ENCODE measurements around the gene ABHD17A. TPM values are rescaled to one million over a fixed set of nuclear protein-coding genes. Genes with fewer than 3 reads are reported as not detected.

ABHD17A gene
- total RNA-seq, 2 experiments from 2014 or later: 185 to 194 TPM

DNA sequence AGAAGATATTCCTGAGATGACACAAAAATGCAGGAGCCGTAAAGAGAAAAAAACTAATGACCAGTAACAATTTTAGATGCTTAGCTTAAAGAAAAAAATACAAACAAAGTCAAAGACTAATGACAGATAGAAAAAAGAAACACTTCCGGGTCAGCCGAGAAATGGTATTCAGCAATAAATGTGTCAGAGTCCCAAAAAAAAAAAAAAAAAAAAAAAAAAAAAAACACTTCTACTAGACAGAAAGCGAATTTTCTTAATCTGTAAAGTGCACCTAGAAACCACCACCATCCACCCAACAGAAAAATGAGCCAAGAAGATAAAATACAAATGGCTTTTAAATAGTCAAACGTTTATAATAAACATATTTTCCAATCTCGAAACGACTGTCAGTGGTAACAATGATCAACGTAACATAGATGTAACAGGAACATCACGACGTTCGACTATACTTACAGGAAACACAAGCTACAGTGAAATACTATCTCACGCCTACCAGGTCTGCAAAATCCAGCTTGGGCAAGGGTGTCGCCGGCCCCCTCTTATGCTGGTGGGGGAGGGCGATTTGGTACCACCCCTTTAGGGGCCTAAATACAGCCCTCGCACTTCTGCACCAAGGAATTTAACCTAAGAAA is 10.6 kb downstream of the ABHD17A start:
- ATAC-seq (ENCODE audit: low read depth): peak; percentile 38
- POLR2A ChIA-PET: interaction anchor here (0.6 to 3.0 kb wide), 14 partner anchors 8 to 213 kb away, joined by 3 to 67 read pairs (median 4); partner anchors contain the start of gene ABHD17A
- Mint-ChIP-seq H3K4me1 (peaks cover 18% of the 10 kb centered on the region), H3K27ac (peak overlapping the region; percentile 99), H3K36me3 (peaks cover 13% of the 10 kb centered on the region), H3K27me3 (no peaks in the 10 kb centered on the region), H3K4me3 (peak overlapping the region; percentile 99), H3K9me3 (no peaks in the 10 kb centered on the region)
- no peak for DNase-seq

DNA sequence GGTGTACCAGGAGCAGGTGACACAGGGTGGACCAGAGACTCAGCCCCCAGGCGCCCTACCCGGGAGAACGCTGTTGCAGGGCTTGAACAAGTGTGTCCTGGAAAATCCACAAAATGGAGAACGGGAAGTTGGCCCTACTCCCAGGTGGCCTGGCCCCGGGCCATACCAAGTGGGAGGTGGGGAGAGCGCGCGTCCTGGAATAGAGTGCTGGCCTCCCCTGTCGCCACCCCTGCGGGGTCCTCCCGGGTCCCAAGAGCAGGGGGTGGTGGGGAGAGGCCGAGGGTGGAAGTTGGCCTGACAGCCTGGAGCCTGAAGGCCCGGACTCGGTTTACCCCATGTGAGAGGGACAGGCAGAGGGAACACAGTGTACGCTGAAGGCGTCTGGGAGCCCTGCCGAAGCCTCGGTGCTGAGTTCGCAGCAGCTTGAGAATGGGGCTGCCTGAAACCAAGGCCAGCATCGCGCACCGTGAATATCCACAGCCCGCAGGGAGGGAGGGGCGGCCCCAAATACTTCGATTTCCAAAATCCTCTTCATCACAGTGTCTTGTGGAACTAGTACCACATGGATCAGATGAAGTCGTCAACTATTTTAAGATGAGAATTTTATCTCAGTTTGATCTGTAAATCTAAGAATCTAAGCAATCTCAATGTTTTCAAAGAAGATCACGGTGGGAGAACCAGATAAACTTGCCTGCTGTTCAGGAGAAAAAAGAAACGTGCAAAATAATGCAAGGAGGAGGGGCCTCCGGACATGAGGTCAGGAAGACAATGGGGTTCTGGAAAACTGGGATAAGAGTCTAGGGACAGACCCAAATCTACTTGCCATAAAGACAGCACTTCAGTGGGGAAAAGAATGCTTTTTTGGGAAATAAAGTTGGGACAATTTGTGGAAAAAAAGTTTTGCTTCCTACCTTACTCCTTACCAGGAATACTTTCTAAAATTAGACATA is 11.5 kb downstream of the ABHD17A start:
- H3K27me3 Mint-ChIP-seq: no peaks in the 10 kb centered on the region
- H3K27ac Mint-ChIP-seq: peak overlapping the region; percentile 99
- ATAC-seq (ENCODE audit: low read depth) (no peak), DNase-seq (no peak)
- H3K4me3 Mint-ChIP-seq: peak overlapping the region; percentile 99
- POLR2A ChIA-PET: interaction anchor here (0.7 to 3.0 kb wide), 4 partner anchors 9 to 214 kb away, joined by 3 to 46 read pairs (median 8); partner anchors contain the start of gene ABHD17A
- H3K4me1 Mint-ChIP-seq: peaks cover 23% of the 10 kb centered on the region
- H3K36me3 Mint-ChIP-seq: peaks cover 13% of the 10 kb centered on the region
- no peaks in the 10 kb centered on the region for H3K9me3 Mint-ChIP-seq

DNA sequence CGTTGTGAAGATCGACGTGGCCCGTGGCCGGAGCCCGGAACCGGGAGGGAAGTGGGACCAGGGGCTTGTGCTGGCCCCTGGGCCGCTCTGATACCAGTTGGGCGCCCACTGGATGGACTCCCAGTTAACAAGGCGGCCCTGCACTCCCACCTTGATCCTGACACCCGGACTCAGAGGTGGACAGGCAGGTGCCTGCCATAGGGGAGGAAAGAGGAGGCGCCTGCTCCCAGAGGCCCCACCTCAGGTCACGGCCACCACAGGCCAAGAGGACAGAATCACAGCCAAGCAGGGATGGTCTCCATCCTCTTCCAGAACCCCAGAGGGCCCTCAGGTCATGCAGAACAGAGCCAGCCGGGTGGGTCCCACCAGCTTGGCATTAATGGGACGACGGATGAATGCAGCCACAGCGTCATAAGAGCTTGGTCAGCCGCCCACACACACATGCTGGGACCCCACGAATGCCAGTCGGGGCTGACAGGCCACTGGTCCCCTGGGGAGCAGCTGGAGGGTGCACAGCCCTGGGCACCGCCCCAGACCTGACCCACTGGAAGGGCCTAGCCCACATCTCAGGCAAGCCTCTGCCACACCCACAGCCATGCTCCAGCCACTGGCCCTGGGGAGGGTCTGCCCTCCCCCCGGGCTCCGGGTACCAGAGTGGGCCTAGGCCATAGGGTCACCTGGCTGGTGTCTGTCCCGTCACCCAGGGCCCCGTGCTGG is 12.3 kb downstream of the ABHD17A start:
- peaks cover 27% of the 10 kb centered on the region for H3K4me1 Mint-ChIP-seq
- H3K27ac Mint-ChIP-seq: no peak overlapping the region
- H3K4me3 Mint-ChIP-seq: peak overlapping the region; percentile 22
- no peaks in the 10 kb centered on the region for H3K27me3 Mint-ChIP-seq
- no peak for DNase-seq
- ATAC-seq (ENCODE audit: low read depth): no peak
- H3K36me3 Mint-ChIP-seq: peaks cover 10% of the 10 kb centered on the region
- POLR2A ChIA-PET: interaction anchor here (1.4 kb wide), 2 partner anchors 8 to 25 kb away, joined by 4 to 5 read pairs; no protein-coding TSS in a partner anchor
- no peaks in the 10 kb centered on the region for H3K9me3 Mint-ChIP-seq

DNA sequence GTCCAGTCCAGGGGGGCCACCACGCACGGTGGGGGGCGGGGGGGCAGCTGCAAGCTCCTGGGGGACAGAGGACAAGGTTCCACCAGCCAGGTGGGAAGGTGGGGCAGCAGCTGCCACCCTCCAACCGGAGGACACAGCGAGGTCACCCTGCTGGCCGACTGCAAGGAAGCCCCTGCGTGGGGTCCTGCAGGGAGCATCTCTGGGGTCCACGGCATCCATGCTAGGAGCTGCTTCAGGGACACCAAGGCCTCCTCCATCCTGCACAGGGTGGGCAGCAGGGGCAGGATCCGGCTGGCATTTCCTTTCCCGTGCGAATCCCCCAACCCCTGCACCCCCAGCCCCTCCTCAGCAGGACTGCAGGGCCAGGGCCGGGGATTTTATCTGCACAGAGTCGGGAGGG is 13.7 kb downstream of the ABHD17A start:
- H3K36me3 Mint-ChIP-seq: peaks cover 10% of the 10 kb centered on the region
- H3K9me3 Mint-ChIP-seq: no peaks in the 10 kb centered on the region
- ATAC-seq (ENCODE audit: low read depth) (no peak), DNase-seq (no peak)
- no peaks in the 10 kb centered on the region for H3K27me3 Mint-ChIP-seq
- peaks cover 29% of the 10 kb centered on the region for H3K4me1 Mint-ChIP-seq
- no peak overlapping the region for H3K27ac Mint-ChIP-seq
- POLR2A ChIA-PET: interaction anchor here (0.6 to 1.6 kb wide), 3 partner anchors 11 to 39 kb away, joined by 4 to 5 read pairs (median 5); no protein-coding TSS in a partner anchor
- no peak overlapping the region for H3K4me3 Mint-ChIP-seq

DNA sequence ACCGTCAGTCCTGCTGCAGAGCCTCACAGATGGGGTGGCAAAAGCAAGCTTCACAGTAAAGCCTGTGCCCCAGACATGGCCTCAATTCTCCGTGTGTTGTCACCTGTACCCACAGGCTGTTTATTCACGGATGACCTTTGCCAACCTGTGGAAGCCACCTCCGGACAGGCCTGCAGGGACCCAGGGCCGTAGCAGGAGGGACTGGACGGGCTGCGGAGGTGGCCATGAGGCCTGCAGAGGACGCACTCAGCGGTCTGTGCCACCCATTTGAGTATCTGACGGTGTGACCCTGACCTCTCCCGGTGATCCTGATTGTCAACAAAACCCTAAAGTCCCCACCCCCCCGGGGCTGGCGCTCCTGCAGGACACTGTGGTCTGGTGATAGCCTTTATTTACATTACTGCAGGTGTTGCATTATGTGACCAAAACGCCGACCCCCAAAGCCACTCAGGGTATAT is 14.1 kb downstream of the ABHD17A start:
- POLR2A ChIA-PET: interaction anchor here (1.4 to 1.6 kb wide), 2 partner anchors 11 to 26 kb away, joined by 4 to 5 read pairs; no protein-coding TSS in a partner anchor
- Mint-ChIP-seq H3K9me3 (no peaks in the 10 kb centered on the region), H3K27ac (no peak overlapping the region), H3K27me3 (no peaks in the 10 kb centered on the region), H3K36me3 (peaks cover 10% of the 10 kb centered on the region), H3K4me1 (peaks cover 25% of the 10 kb centered on the region), H3K4me3 (no peak overlapping the region)
- ATAC-seq (ENCODE audit: low read depth) (no peak), DNase-seq (no peak)

DNA sequence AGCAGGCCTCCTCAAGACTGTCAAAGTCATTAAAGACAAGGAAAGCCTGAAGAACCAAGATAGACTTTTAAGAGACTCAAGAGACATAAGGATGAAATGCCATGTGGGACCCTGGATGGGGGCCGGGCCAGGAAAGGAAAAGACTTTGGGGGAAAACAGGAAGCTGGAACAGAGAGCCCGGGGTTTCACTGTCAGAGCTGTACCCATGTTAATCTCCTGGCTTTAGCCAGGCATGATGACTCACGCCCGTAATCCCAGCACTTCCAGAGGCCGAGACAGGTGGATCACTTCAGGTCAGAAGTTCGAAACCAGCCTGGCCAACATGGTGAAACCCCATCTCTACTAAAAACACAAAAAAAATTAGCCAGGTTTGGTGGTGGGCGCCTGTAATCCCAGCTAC is 16.3 kb downstream of the ABHD17A start:
- POLR2A ChIA-PET: interaction anchor here (0.7 to 1.3 kb wide), 4 partner anchors 12 to 77 kb away, joined by 3 to 6 read pairs (median 4); no protein-coding TSS in a partner anchor

DNA sequence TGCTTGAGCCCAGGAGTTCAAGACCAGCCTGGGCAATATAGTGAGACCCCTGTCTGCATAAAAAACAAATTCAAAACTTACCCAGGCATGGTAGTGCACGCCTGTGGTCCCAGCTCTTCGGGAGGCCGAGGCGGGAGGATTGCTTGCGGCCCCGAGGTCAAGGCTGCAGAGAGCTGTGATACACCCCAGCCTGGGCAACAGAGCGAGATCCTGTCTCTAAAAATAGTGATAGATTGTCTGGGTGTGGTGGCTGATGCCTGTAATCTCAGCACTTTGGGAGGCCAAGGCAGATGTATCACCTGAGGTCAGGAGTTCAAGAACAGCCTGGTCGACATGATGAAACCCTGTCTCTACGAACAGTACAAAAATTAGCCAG is 18.0 kb downstream of the ABHD17A start:
- POLR2A ChIA-PET: interaction anchor here (0.8 to 1.5 kb wide), 2 partner anchors 8 to 15 kb away, joined by 3 to 10 read pairs; no protein-coding TSS in a partner anchor
- H3K27ac Mint-ChIP-seq: peak overlapping the region; percentile 15
- no peak for DNase-seq
- no peaks in the 10 kb centered on the region for H3K27me3 Mint-ChIP-seq
- no peak for ATAC-seq (ENCODE audit: low read depth)
- H3K4me1 Mint-ChIP-seq: peaks cover 11% of the 10 kb centered on the region
- H3K4me3 Mint-ChIP-seq: no peak overlapping the region
- H3K9me3 Mint-ChIP-seq: no peaks in the 10 kb centered on the region
- H3K36me3 Mint-ChIP-seq: peaks cover 2% of the 10 kb centered on the region

More for the DNA sequence above, 16.3 kb downstream of the ABHD17A start:
- no peak overlapping the region for H3K4me3 Mint-ChIP-seq
- no peak overlapping the region for H3K27ac Mint-ChIP-seq
- no peaks in the 10 kb centered on the region for H3K9me3 Mint-ChIP-seq
- no peak for ATAC-seq (ENCODE audit: low read depth)
- H3K27me3 Mint-ChIP-seq: no peaks in the 10 kb centered on the region
- peaks cover 4% of the 10 kb centered on the region for H3K36me3 Mint-ChIP-seq
- peaks cover 14% of the 10 kb centered on the region for H3K4me1 Mint-ChIP-seq
- DNase-seq: no peak

DNA sequence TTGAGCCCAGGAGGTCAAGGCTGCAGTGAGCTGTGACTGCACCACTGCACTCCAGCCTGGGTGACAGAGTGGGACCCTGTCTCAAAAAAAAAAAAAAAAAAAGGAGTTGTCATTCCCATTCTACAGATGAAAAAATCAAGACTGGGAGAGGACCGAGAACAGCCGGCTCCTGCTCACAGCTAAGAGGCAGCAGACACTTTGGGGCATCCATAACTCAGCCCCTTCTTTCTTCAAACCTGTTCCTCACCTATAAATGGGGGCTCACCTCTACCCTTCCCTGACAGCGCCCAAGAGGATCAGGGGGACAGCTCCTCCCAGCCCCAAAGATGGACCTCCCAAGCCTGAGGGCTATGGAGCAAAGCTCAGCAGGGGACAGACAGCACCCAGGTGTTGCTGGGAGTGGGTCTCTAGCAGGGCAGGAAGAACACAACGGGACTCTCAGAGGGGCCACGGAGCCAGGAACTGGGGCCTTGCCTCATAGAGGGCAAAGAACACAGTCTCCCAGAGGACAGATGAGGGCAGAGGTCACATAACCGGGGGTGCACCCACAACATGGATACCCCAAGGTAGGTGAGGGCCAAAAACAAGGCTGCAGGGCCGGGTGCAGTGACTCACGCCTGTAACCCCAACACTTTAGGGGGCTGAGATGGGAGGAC is 18.5 kb downstream of the ABHD17A start:
- no peaks in the 10 kb centered on the region for H3K9me3 Mint-ChIP-seq
- no peaks in the 10 kb centered on the region for H3K27me3 Mint-ChIP-seq
- H3K4me1 Mint-ChIP-seq: peaks cover 12% of the 10 kb centered on the region
- no peak for ATAC-seq (ENCODE audit: low read depth)
- H3K36me3 Mint-ChIP-seq: peaks cover 2% of the 10 kb centered on the region
- POLR2A ChIA-PET: interaction anchor here (0.6 to 1.5 kb wide), 3 partner anchors 9 to 592 kb away, joined by 3 to 10 read pairs (median 3); partner anchors contain the start of gene FAM174C
- no peak overlapping the region for H3K27ac Mint-ChIP-seq
- no peak for DNase-seq
- no peak overlapping the region for H3K4me3 Mint-ChIP-seq

DNA sequence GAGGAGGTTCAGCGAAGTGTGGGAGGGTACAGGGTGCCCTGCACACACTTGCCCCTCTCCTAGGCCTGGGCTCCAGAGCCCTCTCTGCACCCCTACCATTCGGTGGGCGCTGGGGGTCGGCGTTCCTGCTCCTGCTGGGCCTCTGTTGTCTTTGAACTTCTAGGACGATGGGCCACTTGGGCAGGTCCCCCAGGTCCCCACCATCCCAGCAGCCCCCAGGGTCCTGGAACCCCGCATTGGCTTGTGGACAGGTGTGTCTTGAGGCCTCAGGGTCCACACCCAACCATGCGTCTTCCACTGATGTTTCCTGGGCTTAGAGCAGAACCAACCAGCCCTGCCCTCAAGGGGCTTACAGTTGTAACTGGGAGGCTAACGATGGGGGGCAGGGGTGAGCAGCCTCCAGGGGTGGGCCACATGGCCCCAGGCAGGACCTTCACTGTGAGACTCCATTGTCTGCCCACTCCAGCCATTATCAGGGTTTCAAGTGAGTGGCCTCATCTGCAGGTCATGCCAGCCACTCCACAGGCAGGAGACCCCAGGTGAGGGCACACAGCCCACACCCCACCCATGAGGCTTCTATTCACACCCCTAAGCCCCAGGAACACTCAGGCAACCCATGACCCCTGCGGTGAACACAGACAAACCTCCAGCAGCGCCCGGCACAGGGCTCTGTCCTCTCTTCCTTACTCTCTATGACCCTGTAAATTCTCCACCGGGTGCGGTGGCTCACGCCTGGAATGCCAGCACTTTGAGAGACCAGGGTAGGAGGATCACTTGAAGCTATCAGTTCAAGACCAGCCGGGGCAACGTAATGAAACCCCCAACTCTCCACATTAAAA is 19.9 kb downstream of the ABHD17A start:
- Mint-ChIP-seq H3K27ac (peak overlapping the region; percentile 73), H3K36me3 (peaks cover under 1% of the 10 kb centered on the region), H3K4me3 (peak overlapping the region; percentile 82), H3K9me3 (no peaks in the 10 kb centered on the region), H3K27me3 (no peaks in the 10 kb centered on the region), H3K4me1 (peaks cover 18% of the 10 kb centered on the region)
- DNase-seq: no peak
- no peak for ATAC-seq (ENCODE audit: low read depth)
- POLR2A ChIA-PET: interaction anchor here (0.8 to 2.1 kb wide), 10 partner anchors 8 to 462 kb away, joined by 3 to 18 read pairs (median 6); no protein-coding TSS in a partner anchor

DNA sequence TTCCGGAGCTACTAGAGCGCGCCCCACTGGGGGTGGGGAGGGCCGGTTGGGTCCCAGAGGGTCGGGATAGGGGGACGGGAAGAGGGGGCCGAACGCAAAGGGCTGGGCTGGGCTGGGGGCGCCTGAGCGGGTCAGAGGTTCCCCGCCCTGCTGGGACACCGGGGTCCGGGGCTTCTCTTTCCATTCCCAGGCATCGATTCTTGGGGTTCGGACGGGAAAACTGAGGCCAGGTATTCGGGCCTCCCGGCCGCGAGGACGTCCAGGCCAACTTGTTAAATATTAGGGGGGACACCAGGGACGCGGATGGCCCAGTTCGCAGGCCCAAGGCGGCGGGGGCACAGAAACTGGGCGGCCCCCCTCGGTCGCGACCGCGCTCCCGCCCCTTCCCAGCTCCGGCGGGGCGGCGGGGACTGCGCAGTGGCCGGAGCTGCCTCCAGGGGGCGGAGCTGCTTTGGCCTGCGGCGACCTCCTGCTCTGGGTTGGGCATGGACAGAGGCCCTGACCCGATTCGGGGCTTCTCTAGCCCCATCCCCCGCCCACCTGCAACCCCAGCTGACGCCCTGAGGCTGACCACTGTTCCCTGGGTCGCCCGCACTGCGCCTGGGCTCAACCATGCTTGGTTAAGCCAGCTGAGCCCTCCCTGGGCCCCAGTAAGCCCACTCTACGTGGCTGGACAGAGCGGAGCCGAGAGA is 20.7 kb downstream of the ABHD17A start:
- Mint-ChIP-seq H3K27ac (peak overlapping the region; percentile 82), H3K4me1 (peaks cover 17% of the 10 kb centered on the region), H3K9me3 (no peaks in the 10 kb centered on the region), H3K27me3 (no peaks in the 10 kb centered on the region), H3K36me3 (no peaks in the 10 kb centered on the region), H3K4me3 (peak overlapping the region; percentile 82)
- peak; percentile 23 for ATAC-seq (ENCODE audit: low read depth)
- POLR2A ChIA-PET: interaction anchor here (0.6 to 2.1 kb wide), 15 partner anchors 8 to 463 kb away, joined by 3 to 18 read pairs (median 5); partner anchors contain the start of genes ADAT3 and SCAMP4
- DNase-seq: peak; percentile 80

Data from activated naive CD8-positive, alpha-beta T cell treated with anti-CD3 and anti-CD28 coated beads, Interleukin-2, amount 10 ng/mL, durations not matched to agents 7 days and 5 days (primary cell).